ENCODE data around the gene EI24. TPM values are rescaled to one million over a fixed set of nuclear protein-coding genes. Genes with fewer than 3 reads are reported as not detected.

The EI24 gene
- total RNA-seq, 1 donor from 2014 or later: 68.0 TPM

- Mint-ChIP-seq H3K4me1 (ENCODE audit: low read depth) (no peaks in the 10 kb centered on the region), H3K27me3 (no peaks in the 10 kb centered on the region), H3K4me3 (ENCODE audit: low read depth) (no peak overlapping the region), H3K36me3 (ENCODE audit: insufficient read depth) (peaks cover 2% of the 10 kb centered on the region), H3K27ac (no peak overlapping the region), H3K9me3 (ENCODE audit: low read depth) (peaks cover 13% of the 10 kb centered on the region)
- TF ChIP-seq CTCF (IDR thresholded peaks at IDR 0.05; ENCODE audit: unreplicated experiment): no peak
- no peak for DNase-seq (ENCODE audit: low spot score, unreplicated experiment)
Observed at GRCh38 chr11:125542709-125543108, 26.6 kb upstream of the EI24 start.

- TF ChIP-seq CTCF (IDR thresholded peaks at IDR 0.05; ENCODE audit: unreplicated experiment): no peak
- no peak overlapping the region for H3K27ac Mint-ChIP-seq
- no peak overlapping the region for H3K4me3 Mint-ChIP-seq (ENCODE audit: low read depth)
- H3K27me3 Mint-ChIP-seq: no peaks in the 10 kb centered on the region
- H3K4me1 Mint-ChIP-seq (ENCODE audit: low read depth): no peaks in the 10 kb centered on the region
- H3K36me3 Mint-ChIP-seq (ENCODE audit: insufficient read depth): peaks cover 5% of the 10 kb centered on the region
- H3K9me3 Mint-ChIP-seq (ENCODE audit: low read depth): peaks cover 34% of the 10 kb centered on the region
- no peak for DNase-seq (ENCODE audit: low spot score, unreplicated experiment)
Observed at GRCh38 chr11:125550780-125551179, 18.5 kb upstream of the EI24 start.

- no peak overlapping the region for H3K4me3 Mint-ChIP-seq (ENCODE audit: low read depth)
- no peaks in the 10 kb centered on the region for H3K27me3 Mint-ChIP-seq
- peaks cover 35% of the 10 kb centered on the region for H3K9me3 Mint-ChIP-seq (ENCODE audit: low read depth)
- no peak for TF ChIP-seq CTCF (IDR thresholded peaks at IDR 0.05; ENCODE audit: unreplicated experiment)
- no peak for DNase-seq (ENCODE audit: low spot score, unreplicated experiment)
- H3K4me1 Mint-ChIP-seq (ENCODE audit: low read depth): no peaks in the 10 kb centered on the region
- no peak overlapping the region for H3K27ac Mint-ChIP-seq
- H3K36me3 Mint-ChIP-seq (ENCODE audit: insufficient read depth): peaks cover 5% of the 10 kb centered on the region
Observed at GRCh38 chr11:125551835-125552342, 17.4 kb upstream of the EI24 start.

GRCh38 chr11:125552927-125553326, 16.4 kb upstream of the EI24 start:
- no peak for TF ChIP-seq CTCF (IDR thresholded peaks at IDR 0.05; ENCODE audit: unreplicated experiment)
- no peak for DNase-seq (ENCODE audit: low spot score, unreplicated experiment)
- H3K4me3 Mint-ChIP-seq (ENCODE audit: low read depth): no peak overlapping the region
- H3K27me3 Mint-ChIP-seq: no peaks in the 10 kb centered on the region
- H3K36me3 Mint-ChIP-seq (ENCODE audit: insufficient read depth): peaks cover 5% of the 10 kb centered on the region
- H3K27ac Mint-ChIP-seq: no peak overlapping the region
- no peaks in the 10 kb centered on the region for H3K4me1 Mint-ChIP-seq (ENCODE audit: low read depth)
- peaks cover 32% of the 10 kb centered on the region for H3K9me3 Mint-ChIP-seq (ENCODE audit: low read depth)

- Mint-ChIP-seq H3K36me3 (ENCODE audit: insufficient read depth) (peaks cover 5% of the 10 kb centered on the region), H3K4me1 (ENCODE audit: low read depth) (no peaks in the 10 kb centered on the region), H3K4me3 (ENCODE audit: low read depth) (no peak overlapping the region), H3K27ac (no peak overlapping the region), H3K27me3 (no peaks in the 10 kb centered on the region), H3K9me3 (ENCODE audit: low read depth) (peaks cover 32% of the 10 kb centered on the region)
- DNase-seq (ENCODE audit: low spot score, unreplicated experiment): no peak
- no peak for TF ChIP-seq CTCF (IDR thresholded peaks at IDR 0.05; ENCODE audit: unreplicated experiment)
Observed at GRCh38 chr11:125553357-125553756, 15.9 kb upstream of the EI24 start.
